NCI-H2081 treated with DMSO at 0.1 percent for 48 hours (cell line): ENCODE measurements around the gene KIF27.
"Not testable (repeated sequence)": the region's sequence is repeated elsewhere in the genome, so short reads cannot be mapped to it uniquely, and the experiment has no call there.

ENCODE experiments used
- DNase-seq: peaks from one replicate; lab custom pipeline; 2025; lab: John Stamatoyannopoulos, UW

Gene KIF27

DNA sequence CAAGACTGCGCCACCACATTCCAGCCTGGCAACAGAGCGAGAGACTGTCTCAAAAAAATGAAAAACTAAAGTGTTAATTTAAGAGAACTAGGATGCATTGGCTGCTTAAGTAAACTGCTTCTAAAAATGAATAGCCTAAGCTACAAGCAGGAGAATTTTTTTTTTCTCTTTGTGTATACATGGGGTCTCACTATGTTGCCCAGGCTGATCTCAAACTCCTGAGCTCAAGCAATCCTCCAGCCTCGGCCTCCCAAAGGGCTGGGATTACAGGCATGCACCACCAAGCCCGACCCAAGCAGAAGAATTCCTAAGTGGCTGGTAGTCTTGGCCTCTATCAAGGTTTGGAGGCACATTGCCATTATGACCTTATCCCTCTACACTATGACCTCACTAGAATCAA is 106.1 kb downstream of the KIF27 start:
- not testable (repeated sequence) for DNase-seq

DNA sequence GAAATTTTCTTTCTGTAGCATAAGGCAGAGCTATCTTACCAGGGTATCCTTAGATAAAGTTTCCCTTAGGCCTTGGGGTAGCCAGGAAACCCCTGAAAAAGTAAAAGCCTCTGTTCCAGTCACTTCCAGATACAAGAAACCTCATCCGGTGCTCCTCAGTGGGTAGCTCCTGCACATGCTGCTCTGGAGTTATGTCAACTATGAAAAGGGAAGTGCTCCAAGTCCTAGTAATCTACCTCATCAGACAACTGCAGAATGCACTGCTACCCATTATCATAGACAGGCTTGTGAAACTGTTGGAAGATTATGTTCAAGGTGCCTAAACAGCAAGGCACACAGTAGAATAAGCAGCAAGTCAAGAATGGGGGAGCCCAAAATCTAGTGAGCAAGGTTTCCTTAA is 112.0 kb downstream of the KIF27 start:
- not testable (repeated sequence) for DNase-seq

DNA sequence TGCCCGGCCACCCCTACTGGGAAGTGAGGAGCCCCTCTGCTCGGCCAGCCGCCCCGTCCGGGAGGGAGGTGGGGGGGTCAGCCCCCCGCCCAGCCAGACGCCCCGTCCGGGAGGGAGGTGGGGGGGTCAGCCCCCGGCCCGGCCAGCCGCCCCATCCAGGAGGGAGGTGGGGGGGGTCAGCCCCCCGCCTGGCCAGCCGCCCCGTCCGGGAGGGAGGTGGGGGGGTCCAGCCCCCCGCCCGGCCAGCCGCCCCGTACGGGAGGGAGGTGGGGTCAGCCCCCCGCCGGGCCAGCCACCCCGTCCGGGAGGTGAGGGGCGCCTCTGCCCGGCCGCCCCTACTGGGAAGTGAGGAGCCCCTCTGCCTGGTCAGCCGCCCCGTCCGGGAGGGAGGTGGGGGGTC is 116.8 kb downstream of the KIF27 start:
- not testable (repeated sequence) for DNase-seq

DNA sequence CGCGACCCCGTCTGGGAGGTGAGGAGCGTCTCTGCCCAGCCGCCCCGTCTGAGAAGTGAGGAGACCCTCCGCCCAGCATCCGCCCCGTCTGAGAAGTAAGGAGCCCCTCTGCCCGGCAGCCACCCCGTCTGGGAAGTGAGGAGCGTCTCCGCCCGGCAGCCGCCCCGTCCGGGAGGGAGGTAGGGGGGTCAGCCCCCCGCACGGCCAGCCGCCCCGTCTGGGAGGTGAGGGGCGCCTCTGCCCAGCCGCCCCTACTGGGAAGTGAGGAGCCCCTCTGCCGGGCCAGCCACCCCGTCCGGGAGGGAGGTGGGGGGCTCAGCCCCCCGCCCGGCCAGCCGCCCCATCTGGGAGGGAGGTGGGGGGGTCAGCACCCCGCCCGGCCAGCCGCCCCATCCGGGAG is 117.3 kb downstream of the KIF27 start:
- not testable (repeated sequence) for DNase-seq

DNA sequence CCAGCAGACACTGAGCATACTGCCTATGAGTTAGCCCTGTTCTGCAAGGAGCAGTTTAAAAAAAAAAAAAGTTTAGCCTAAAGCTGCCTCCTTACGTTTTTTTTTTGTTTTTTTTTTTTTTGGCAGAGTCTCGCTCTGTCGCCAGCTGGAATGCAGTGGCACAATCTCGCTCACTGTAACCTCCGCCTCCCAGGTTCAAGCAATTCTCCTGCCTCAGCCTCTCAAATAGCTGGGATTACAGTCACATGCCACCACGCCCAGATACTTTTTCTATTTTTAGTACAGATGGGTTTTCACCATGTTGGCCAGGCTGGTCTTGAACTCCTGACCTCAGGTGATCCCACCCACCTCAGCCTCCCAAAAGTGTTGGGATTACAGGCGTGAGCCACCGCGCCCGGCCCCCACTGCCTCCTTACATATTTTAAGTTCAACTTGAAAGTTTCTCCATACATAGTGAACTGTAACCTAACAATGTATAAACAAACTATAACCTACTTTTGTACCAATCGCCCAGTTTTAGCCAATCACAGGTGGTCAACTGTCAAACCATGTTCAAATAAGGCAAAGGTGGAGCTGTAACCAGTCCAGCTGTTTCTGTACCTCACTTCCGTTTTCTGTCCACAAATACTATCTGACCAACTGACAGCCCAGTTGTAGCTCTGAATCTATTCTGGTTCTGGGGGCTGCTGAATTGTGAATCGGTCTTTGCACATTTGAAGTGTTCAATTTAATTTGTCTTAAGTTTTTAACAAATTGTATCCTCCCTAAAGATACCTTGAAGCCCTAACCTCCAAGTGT is 120.8 kb downstream of the KIF27 start:
- no peak for DNase-seq

DNA sequence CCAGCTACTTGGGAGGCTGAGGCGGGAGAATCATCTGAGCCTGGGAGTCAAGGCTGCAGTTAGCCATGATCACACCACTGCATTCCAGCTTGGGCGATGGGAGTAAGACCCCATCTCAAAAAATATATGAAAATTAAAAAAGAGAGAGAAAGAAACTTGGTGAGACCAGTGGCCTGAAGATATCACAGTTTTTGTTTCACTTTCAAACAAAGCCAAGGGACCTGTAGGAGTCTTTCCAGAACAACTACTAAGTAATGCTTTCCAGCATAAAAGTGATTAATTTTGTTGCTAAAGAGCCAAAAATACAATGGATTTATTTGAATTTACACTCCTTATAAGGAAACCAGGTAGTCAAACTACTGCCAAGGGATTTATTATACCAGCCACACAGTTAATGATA is 127.2 kb downstream of the KIF27 start:
- DNase-seq: no peak

DNA sequence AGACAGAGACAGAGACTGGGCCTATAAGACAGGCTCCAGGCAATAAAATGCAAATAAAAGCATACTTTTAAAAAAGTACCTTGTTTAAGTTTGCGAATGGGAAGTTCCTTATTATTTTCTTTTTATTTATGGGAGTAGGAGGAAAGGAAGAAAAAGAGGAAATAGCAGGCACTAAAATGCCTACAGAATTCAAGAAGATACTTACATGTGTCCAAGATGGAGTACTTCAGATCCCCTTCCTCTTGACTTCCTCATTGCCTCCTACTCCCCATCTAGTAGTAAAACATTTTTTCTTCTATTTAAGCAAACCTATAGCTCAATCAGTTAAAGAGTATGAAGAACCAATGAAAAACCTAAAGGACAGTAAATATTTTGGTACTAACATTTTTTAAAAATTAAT is 128.5 kb downstream of the KIF27 start:
- no peak for DNase-seq
